ENCODE measurements around the gene DPF3.

GRCh38 chr14:72582582-72582981 lies 311.3 kb downstream of the DPF3 start:
- no peak for TF ChIP-seq CTCF (IDR thresholded peaks at IDR 0.05)
- TF ChIP-seq POLR2A (IDR thresholded peaks at IDR 0.05) = no peak
